NB4 (cell line): ENCODE results near the gene CFAP74.

Experiments used
- CTCF ChIP-seq: IDR thresholded peaks from one replicate; pipeline ENCODE4 v1.5.1; 2012; ENCODE audit warnings: low read depth, low read length
- MAX ChIP-seq: IDR thresholded peaks from 2 replicates; pipeline ENCODE4 v1.6.1; 2011; ENCODE audit warnings: low read depth, low read length
- POLR2A ChIP-seq: IDR thresholded peaks from 2 replicates; pipeline ENCODE4 v1.6.1; 2011; ENCODE audit warnings: mild to moderate bottlenecking; ENCODE audit not compliant: insufficient read length; ENCODE audit errors: extremely low read depth

DNA sequence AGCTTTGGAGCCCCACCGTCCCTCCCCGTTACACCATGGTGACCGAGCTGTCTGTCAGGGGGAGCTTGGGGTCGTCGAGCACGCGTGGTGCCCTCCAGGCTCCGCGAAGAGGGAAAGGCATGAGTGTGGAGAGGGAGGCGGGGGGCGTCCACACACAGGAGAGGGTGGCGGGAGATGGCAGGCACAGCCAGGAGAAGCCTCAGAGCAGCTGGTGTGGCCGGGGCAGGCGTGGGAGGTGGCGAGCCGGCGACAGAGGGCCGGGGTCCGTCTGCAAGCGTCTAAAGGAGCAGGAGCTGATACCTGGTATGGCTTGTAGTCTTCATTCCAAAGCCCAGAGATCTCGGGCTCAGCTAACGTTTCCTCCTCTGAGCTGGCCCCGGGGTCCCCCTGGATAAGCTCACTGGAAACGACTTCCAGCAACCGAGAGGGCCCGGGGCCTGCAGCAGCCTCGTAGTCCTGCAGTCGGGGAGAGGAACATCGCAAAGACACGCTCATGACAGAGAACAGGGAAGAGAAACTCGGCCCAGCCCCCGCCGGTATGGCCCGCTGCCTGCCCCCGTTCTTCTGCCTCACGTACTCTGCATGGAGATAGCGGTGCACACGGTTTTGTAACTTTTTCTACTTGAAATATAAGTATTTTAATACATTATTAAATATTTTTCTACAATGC lies 37.4 kb downstream of the CFAP74 start:
- TF ChIP-seq CTCF, result no peak
- no peak for TF ChIP-seq POLR2A
- TF ChIP-seq MAX, result no peak
